Body of pancreas (tissue), 4 donors: ENCODE measurements around the gene DENND5B.

Experiments used
- POLR2A ChIP-seq, 3 donors: fragments of 450-650 bp; IDR thresholded peaks; one replicate each; pipeline ENCODE4 v1.6.1; 2016; ENCODE audit warnings: antibody characterized with exemption in 3 of 3, mild to moderate bottlenecking in 2 of 3
- TF ChIP-seq, protein P1 (sequence below), 7 experiments: fragments of 450-650 bp in 4 of 7; fragments of 200-600 bp in 3 of 7; sonication (generic) in 3 of 7; IDR thresholded peaks; one replicate each; pipeline ENCODE4 v1.5.1; 2016 to 2019; ENCODE audit warnings: antibody characterized with exemption in 7 of 7

DNA sequence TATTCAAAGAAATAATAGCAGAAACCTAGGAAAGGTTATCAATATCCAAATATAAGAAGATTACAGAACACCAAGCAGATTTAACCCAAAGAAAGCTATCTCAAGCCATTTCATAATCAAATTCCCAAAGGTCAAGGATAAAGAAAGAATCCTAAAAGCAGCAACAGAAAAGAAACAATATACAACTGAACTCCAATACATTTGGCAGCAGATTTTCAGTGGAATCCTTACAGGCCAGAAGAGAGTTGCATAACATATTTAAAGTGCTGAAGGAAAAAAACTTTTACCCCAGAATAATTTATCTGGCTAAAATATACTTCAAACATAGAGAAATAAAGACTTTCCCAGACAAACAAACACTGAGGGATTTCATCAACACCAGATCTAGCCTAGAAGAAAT lies 54.3 kb downstream of the DENND5B start:
- no peak for TF ChIP-seq POLR2A (IDR thresholded peaks at IDR 0.05)
- TF ChIP-seq, protein P1, sequence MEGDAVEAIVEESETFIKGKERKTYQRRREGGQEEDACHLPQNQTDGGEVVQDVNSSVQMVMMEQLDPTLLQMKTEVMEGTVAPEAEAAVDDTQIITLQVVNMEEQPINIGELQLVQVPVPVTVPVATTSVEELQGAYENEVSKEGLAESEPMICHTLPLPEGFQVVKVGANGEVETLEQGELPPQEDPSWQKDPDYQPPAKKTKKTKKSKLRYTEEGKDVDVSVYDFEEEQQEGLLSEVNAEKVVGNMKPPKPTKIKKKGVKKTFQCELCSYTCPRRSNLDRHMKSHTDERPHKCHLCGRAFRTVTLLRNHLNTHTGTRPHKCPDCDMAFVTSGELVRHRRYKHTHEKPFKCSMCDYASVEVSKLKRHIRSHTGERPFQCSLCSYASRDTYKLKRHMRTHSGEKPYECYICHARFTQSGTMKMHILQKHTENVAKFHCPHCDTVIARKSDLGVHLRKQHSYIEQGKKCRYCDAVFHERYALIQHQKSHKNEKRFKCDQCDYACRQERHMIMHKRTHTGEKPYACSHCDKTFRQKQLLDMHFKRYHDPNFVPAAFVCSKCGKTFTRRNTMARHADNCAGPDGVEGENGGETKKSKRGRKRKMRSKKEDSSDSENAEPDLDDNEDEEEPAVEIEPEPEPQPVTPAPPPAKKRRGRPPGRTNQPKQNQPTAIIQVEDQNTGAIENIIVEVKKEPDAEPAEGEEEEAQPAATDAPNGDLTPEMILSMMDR (IDR thresholded peaks at IDR 0.05): no peak
